HG03159 (cell line): Measurements from ENCODE around the gene POLE3.
A peak's percentile ranks its signal among the peaks of the same experiment; 100 is the strongest.
"Not testable (repeated sequence)": the region's sequence is repeated elsewhere in the genome, so short reads cannot be mapped to it uniquely, and the experiment has no call there.

ENCODE experiments used
- ATAC-seq: cut with Tn5 transposase; IDR thresholded peaks from one replicate; pipeline ENCODE4 v1.9.1; 2021; ENCODE audit warnings: mild to moderate bottlenecking, moderate library complexity; ENCODE audit not compliant: unreplicated experiment

The POLE3 gene

DNA sequence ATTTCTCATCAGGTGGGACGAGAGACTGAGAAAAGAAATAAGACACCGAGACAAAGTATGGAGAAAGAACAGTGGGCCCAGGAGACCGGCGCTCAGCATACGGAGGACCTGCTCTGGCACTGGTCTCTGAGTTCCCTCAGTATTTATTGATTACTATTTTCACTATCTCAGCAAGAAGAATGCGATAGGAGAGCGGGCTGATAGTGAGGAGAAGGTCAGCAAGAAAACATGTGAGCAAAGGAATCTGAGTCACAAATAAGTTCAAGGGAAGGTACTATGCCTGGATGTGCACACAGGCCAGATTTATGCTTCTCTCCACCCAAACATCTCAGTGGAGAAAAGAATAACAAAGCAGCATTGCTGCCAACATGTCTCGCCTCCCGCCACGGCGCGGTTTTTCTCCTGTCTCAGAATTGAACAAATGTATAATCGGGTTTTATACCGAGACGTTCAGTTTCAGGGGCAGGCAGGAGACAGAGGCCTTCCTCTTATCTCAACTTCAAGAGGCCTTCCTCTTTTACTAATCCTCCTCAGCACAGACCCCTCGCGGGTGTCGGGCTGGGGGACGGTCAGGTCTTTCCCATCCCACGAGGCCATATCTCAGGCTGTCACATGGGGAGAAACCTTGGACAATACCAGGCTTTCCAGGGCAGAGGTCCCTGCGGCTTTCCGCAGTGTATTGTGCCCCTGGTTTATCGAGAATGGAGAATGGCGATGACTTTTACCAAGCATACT is 31.2 kb downstream of the POLE3 start:
- not testable (repeated sequence) for ATAC-seq

DNA sequence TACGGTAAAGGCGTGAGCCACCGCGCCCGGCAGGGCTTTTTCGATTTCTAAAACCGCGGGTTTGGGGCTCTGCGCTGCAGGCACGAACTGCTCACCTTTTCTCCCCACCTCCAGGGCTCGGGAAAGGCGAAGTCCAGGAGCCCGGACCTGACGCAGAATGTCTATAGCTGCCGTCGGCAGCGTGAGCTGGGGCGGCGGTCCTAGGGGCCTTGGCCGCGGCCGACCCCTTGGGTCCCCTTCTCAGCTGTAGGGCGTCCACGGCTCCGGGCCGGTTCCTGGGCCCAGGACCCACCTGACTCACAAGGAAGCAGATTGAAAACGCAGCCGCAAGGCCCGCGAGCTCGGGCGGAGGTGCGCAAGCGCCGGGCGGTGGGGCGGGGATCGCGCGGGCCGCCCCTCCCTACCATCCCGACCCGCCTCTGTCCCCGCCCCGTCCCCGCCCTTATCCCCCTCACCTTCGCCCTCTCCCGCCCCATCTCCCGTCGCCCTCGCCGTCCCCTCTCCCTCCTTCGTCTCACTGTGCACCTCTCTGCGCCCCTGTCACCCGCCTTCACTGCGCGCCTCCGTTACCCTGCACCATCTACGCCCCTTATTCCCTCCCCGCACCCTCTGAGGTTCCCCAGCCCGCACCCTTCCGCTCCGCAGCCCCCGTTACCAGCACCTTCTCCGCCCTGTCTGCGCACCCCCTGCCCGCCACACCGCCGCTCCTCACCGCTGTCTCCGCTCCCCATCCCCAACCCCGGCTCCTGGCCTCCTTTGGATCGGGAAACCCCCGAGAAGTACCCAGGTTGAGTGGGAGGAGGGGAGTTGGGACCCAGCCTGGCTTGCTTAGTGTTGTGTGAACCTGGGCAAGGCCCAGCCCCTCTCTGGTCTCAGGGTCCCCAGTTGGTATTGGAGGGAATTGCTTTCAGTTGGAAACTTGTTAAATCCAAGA is 33.6 kb downstream of the POLE3 start, which contains the start of gene HDHD3:
HDHD3 (minus strand) TSS at position 353 of the 934 bp plus-strand sequence. CDS start 2,632 bp downstream, outside the sequence.
- peak; percentile 66 for ATAC-seq

DNA sequence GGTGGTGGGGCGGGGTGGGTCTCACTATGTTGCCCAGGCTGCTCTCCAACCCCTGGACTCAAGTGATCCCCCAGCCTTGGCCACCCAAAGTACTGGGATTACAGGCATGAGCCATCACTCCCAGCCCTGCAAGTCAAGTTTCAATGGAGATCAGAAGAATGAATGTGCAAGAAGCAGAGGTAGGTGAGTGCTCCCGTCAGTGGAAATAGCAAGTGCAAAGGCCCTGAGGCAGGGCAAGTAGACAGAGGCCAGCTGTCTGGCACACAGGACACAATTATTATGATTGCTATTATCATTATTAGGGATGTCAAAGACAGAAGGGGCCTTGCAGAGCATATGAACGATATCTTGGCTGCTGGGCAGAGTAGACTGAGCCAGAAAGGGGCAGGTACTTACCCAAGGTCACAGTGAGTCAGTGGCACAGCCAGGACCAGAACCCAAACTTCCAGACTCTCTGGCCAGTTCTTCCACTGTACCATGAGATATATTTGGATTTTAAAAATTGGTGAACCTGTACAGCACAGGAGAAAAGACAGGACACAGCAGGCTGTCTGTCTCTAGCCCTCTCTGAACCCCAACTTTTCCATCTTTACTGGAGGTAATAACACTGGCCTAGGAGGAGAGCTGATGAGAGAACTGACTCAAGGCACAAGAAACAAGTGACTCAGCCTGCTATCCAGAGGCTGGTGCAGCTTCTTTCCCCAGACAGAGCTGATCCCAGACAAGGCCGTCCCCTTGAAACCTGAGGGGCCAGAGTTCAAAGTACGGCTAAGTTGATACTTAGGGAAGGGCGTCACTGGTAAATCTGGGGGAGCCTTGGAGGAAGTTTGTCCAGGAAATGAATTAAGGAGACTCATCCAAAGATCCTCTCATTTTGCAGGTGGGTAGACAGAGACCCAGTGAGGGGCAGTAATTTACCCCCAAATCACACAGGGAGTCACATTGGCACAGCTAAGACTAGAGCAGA is 35.1 kb downstream of the POLE3 start:
- no peak for ATAC-seq

DNA sequence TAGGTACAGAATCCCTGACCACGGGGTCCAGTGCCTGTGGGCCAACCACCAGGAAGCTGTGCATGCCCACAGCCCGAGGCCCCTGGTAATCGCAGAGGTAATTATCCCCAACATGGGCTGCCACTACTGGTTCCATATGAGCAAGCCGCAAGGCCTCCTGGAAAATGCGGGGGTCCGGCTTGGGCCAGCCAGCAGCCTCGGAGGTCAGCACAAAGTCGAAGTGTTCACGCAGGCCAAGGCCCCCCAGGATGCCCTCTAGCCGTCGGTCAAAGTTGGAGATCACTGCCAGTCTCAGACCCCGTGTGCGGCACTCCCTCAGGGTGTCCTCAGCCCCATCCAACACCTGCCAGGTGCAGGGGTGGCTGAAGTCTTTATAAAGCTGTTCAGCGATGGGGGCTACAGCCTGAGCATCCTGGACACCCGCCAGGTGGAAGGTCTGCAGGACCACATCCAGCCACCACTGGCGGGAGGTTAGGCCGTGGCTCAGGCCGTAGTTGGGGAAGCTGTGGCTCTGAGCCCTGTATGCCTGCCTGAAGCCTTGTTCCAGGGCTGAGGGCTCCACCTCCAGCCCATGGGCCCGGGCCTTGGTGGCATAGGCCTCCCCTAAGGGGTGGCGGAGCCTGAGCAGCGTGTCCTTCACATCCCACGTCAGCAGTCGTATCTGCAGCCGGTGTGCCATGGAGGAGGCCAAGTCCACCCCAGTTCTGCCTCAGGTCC is 36.6 kb downstream of the POLE3 start:
- no peak for ATAC-seq

DNA sequence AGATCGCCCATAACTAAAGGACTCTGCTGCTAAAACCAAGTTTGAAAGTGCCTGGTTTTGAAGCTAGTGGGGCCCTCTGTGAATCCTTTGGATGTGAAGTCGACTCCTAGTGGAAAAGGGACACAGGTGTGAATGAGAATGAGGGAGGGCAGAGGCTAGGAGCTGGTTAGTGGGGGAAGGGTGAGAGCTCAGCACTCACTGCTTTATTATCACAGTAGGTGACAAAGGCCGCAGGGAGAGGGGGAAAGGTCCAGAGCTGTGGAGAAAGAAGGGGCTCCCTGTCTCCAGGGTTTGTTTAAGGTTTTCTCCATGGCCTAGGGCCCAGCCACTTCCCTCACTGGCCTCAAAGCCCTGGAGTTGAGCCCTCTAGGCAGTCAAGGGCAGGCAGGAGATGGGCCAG is 37.2 kb downstream of the POLE3 start:
- ATAC-seq, result no peak

DNA sequence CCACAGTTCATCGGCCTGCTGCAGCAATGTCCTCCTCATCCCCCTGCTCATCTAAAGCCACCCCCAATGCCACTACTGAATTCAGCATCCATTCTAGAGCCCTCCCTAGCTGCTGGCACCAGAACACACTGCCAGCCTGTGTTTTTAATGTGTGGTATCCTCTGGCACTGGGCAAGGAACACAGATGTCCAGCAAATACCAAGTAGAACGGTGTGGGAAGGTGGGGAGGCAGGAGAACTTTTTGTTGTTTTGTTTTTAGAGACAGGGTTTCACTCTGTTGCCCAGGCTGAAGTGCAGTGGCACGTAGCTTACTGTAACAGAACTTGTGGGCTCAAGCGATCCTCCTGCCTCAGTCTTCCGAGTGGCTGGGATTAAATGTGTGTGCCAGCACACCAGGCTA is 38.4 kb downstream of the POLE3 start:
- no peak for ATAC-seq

DNA sequence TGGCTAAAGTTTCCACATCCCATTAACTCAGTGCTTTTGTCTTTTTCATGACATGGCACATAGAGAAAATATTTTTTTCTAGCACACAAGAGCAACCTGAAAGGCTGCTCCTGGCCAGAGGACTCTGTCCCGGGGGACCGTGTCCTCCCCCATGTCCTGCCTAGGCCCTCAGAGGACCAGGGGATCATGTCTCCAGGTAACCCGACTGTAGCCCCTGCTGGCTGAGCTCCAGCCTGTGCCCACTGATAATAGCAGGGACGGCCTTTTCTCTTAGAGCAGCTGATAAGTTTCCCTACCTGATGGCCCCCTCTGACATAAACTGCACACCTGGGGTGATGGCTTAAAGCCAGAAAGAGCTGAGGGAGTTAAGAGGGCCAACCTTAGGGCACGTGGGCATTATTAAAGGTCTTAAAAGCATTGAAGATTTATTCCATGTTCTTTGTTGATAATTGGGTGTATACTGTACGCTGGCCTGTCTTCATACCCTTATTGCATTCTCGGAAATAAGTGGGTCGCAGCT is 39.6 kb downstream of the POLE3 start:
- ATAC-seq, result no peak

DNA sequence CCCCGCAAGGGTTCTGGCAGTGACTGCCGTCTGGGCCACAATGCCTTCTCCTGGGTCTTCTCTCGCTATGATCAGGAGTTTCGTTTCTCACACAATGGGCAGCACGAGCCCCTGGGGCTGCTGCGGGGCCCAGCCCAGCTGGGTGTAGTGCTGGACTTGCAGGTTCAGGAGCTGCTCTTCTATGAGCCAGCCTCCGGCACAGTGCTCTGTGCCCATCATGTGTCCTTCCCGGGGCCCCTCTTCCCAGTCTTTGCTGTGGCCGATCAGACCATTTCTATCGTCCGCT is 40.7 kb downstream of the POLE3 start:
- no peak for ATAC-seq

DNA sequence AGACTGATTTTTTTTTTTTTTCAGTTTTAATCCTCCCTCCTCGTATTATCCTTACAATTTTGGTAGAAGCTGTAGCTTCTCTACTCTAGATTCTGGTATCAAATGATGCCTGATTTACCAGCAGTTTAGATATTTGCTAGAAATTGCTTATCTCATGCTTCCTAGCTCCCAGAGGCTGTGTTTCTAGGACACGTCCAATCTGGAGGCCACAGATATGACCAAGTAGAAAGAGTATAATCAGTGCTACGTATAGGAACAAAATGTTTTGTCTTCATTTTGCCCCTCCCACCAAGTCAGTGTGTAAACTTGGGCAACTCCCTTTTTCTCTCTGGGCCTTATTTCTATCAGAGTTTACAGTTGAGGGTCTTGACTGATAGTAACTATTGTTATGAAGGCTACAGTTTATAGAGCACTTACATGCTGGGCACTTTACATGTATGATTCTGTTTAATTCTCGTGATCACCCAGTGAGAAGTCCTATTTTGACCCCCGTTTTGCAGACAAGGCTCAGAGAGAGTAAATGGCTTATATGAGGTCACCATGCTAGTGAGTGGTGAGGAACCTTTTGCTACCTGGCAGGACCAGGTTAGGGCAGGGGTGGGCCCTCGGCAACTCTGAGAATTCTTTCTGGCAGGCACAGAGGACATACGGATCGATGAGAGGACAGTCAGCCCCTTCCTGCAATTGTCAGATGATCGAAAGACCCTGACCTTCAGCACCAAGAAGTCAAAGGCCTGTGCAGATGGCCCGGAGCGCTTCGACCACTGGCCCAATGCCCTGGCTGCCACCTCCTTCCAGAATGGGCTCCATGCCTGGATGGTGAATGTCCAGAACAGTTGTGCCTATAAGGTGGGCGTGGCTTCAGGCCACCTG is 41.3 kb downstream of the POLE3 start:
- no peak for ATAC-seq

DNA sequence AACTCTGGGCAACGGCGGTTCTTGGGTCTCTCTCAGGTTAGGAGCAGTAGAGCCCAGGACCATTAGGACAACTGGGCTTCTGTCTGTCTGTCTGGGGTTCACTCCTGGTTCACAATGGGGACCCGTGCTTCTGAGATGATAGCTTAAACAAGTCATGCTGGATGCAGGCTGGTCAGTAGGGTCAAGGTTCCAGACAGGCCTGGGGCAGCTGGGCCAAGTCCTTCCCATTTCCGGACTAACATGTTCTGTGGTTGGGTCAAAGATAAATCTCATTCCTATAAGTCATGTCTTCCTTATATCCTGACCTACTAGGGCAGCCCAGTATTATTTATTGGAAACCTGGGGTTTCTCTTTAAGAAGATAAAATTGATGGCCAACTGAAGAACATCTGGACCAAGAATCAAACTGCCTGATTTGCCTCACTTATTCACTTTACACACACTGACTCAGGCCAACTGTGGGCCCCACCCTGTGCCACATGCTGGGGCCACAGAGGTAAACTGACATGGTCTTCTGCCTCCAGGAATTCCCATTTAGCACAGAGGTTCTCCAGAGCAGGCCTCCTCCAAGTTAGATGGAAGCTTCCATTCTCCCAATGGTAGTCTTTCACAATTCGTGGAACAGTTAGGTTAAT is 42.0 kb downstream of the POLE3 start:
- no peak for ATAC-seq

DNA sequence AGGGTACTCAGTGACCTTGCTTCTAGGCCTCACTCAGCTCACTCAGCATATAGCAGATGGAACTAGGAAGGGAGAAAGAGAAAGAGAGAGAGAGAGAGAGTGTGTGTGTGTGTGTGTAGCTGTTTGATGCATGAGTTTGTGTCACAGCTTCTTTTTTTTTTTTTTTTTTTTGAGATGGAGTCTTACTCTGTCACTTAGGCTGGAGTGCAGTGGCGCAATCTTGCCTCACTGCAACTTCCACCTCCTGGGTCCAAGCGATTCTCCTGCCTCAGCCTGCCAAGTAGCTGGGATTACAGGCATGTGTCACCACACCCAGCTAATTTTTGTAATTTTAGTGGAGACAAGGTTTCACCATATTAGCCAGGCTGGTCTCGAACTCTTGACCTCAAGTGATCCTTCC is 44.8 kb downstream of the POLE3 start:
- not testable (repeated sequence) for ATAC-seq

DNA sequence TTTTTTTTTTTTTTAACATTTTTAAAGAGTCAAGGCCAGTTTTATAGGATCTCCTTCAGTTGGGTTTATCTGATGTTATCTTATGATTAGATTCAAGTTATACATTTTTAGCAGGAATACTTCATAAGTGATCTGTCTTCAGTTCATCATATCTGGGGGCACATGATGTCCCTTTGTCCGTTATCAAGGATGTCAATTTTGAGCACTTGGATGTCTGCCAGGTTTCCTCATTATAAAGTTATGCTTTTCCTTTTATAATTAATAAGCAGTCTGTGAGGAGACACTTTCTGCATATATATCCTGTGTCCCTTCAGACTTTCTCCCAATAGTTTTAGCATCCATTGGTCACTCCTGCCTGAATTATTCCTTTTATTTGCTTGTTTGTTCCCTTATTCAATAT is 45.5 kb downstream of the POLE3 start:
- no peak for ATAC-seq

DNA sequence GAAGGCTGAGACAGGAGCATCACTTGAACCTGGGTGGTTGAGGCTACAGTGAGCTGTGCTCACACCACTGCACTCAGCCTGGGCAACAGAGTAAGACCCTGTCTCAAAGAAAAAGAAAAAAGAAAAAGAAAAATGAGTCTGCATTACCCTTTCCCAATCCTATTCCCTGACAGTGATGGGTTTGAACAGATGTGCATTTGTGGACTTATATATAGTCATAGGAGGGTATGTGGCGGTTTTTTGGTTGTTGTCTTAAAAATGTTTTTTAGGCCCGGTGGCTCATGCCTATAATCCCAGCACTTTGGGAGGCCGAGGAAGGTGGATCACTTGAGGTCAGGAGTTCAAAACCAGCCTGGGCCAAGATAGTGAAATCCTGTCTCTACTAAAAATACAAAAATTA is 47.1 kb downstream of the POLE3 start:
- no peak for ATAC-seq

DNA sequence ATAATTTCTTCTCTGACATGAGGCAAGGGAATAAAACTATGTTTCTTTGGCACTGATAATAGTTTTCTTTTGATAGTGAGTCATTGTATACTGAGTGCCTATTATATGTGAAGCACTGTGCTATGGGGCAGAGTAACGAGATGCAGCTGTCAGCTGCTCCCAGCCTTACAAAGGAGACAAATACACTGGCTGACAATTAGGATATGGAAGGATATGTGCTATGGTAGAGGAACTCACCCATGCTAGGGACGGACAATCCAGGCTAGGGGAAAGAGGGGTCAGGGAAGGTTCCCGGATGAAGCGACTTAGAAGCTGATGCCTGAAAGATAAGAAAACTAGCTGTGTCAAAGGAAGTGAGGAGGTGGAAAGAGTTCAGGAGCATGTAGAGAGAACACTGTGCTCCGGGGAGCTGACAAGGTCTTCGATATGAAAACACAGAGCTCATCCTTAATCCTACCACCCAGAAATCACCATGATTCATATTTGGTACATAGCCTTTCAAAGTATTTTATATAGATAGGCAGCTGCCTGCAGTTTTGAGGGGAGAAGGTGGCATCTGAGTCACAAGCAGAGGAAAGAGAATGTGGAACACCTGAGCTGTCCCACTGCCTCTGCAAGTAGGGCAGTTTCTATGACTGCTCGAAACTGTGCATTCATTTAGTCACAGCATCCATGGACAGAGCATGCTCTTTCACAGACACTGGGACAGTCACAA is 49.0 kb downstream of the POLE3 start:
- no peak for ATAC-seq

DNA sequence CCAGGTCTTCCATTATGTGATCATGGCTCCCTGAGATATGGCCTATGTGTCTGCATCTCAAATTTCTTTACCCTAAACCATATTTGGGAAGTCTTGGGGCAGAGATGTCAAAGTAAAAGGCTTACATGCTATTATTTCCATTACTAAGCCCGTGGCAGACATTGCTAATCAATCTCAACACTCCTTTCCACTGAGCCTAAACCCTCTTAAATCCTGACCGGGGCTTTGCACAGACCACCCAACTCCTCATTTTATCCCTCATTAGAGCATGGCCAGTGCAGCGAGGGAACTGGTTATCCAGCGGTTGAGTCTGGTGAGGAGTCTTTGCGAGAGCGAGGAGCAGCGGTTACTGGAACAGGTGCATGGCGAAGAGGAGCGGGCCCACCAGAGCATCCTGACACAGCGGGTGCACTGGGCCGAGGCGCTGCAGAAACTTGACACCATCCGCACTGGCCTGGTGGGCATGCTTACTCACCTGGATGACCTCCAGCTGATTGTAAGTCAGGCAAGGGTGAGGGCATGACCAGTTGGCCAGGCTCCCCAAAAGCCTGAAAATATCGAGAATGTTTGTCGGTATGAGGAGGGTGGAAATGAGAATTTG is 50.1 kb downstream of the POLE3 start:
- ATAC-seq, result no peak

DNA sequence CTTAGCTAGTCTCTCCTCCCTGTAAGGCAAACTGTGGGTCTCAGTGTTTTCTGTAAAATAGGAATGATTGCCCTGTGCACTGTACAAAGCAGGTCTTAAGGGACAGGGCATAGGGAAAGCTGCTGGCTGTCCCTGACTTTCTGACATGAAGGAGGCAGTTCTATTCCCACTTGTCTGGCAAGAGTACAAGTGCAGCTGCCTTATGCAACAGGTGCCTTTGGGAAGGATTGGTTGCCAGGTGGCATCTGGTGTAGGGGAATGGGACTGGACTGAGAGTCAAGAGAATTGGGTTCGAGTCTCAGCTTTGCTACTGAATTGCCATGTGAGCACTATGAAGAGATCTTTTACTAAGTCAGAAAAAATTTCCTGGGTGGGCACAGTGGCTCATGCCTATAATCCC is 51.1 kb downstream of the POLE3 start:
- no peak for ATAC-seq
